ENCODE measurements around the gene UBE2I.

DNA sequence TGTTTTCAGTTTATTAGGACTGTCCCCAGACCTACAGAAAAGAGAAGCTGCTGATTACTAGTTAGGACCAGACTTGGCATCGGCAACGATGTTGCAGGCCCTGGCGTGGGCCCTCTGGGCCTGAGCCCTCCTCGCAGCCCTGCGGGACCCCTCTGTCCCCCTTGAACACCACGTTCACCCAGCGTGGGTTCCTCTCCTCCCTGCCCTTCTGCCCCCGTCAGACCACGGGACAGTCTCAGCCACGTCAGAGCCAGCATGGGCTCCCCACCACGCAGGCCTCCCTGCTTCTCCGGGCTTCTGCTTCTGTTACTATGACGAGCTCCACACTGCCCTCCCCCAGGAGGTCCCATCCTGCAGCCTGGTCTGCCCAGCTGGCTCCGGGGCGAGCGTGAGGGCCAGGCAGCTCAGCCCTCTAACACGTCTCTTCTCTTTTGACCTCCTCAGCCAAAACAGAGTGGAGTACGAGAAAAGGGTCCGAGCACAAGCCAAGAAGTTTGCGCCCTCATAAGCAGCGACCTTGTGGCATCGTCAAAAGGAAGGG, 14.9 kb downstream of the UBE2I start:
- TF ChIP-seq CTCF (conservative IDR thresholded peaks at IDR 0.05) (no peak), EZH2 (IDR thresholded peaks at IDR 0.05; ENCODE audit: low read depth) (no peak)
